Stimulated activated CD8-positive, alpha-beta memory T cell treated with anti-CD3 and anti-CD28 coated beads, Interleukin-7, amount 100 ng/mL, for 24 hours (primary cell): Measurements from ENCODE around the gene TSPEAR.

Experiments
- DNase-seq: peaks from one replicate; pipeline ENCODE4 v3.0.0-alpha.2; 2020; ENCODE audit warnings: low read depth

TSPEAR gene

DNA sequence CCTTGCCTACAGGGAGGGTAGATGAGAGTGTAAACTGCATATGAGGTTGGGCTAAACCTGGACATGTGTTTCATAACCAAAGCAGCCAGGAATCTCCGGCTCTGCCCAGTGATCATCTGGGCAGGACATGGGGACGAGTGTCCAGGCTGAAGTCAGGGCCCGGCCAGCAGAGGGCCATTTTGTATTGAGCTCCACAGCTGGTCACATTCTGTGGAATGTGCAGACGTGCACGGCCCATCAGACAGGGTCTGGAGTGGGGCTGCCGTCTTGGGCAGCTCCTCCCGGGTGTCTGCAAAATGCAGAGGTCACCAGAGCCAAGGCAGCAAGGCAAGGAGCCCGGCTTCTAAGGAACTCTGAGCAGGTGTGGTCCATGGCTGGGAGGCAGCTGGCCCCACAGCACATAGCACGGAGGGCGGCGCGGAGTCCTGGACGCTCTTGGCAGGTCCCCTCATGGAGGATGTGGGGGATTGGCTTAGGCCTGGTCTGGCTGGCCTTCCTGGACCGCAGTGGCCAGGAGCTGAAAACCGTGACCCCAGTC is 249.8 kb downstream of the TSPEAR start:
- no peak for DNase-seq

DNA sequence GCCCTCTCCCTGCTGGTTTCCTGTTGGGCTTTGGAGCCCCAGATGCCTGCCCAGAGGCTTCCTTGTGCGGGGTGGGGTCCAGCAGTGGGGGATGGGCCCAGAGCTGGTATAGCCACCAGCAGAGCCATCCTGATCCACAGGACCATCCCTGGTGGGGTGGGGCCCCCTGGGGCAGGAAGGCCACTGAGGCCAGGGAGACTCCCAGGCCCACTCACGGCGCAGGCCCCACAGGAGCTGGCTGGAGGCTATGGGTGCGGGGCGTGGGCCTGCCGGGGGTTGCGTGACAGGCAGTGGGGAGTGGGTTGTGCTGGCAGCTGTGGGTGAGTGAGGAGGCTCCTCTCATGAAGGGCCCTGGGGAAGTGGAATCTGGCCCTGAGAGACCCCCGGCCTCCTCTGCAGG is 250.4 kb downstream of the TSPEAR start:
- DNase-seq = no peak

DNA sequence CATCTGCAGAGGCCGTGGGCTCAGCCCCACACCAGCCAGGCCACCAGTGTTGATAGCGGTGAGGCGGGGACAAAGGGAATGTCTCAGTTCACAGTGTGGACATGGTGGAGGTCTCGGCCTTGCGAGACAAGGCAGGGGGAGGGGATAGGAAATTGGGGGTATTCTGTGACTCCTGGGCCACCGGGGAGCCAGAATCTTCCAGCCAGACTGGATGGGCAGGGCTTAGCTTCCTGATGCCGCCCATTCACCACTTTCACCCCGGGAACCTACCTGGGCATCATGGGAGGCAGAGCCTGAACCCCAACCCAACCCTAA is 251.0 kb downstream of the TSPEAR start:
- DNase-seq = no peak

DNA sequence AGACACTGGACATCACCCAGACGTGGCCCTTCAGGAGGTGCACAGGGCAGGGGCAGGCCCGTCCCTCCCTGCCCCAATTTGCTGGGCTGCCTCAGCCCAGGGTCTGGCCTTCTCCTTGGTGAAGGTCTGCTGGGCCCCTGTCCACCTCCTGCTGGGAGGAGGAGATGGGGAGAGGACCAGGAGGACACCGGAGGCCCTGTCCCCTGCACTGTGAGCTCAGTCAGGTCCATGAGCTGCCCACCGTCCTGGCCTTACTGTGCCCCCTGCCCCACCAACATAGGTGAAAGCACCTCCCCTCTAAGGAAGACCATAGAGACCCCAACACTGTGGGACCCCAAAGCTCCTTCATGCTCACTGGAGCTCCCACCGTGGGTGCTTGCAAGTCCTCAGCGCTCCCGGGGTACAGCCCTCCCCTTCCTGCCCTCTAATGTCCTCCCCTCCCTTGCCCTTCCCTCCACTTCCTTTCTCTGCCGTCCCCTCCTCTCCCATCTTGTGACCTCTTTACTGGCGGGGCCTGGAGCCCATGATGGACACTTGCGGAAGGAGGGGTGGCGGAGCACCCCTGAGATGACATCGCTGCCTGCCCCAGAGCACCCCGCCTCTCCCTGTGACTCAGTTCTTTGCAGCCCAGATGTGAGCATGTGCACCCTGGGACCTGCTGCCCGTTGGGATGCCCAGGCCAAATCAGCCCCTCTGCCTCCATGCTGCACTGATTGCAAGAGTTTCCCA is 251.5 kb downstream of the TSPEAR start:
- DNase-seq = no peak

DNA sequence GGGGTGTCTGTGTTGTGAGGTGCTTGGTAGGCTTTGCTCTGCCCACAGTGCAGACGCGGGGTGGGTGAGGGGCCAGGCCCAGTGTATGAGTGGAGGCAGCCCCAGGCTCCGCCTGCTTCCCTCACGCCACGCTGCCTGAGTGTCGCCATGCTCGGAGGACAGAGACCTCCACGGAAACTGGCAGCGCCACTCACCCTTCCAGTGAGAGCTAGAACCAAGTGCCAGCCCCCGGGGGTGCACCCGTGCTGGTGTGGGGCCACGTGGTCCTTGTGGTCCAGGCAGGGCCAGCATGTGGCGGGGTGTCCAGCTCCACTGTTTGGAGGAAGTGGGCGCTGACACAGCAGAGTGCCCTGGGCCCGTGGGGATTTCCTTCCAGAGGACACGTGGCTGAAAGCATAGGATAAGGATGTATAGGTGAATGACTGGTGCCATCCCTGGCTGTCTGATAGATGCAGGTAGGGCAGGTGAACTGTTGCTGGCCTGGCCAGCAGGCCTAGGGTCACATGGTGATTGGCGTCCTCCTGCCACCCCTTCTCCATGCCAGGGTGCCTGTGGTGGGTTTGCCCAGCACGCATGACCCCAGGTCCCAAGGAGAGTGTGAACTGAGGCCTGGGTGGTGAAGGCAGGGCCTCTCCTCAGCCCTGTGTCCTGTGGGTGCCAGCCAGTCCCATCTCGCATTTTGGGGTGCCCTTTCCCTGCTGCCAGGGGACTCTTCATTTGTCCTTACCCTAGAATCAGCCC is 252.2 kb downstream of the TSPEAR start:
- no peak for DNase-seq

DNA sequence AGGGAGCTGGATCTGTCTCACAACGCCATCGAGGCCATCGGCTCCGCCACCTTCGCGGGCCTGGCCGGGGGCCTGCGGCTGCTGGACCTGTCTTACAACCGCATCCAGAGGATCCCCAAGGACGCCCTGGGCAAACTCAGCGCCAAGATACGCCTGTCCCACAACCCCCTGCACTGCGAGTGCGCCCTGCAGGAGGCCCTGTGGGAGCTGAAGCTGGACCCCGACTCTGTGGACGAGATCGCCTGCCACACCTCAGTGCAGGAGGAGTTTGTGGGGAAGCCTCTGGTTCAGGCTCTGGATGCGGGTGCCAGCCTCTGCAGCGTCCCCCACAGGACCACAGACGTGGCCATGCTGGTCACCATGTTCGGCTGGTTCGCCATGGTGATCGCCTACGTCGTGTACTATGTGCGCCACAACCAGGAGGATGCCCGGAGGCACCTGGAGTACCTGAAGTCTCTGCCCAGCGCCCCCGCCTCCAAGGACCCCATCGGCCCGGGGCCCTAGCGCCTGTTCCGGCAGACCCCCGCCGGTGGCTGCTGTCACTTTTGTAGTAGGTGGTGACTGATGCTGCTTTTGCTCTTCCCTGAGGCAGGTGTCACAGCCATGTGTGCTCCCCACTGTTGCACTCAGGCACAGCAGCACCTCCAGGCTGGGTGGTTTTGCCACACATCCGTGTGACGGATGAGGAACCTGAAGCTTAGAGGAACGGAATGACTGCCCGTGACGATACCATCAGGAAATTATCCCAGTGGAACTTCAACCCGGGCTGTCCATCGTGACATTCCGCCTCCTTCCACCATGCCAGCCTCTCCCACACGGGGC is 254.2 kb downstream of the TSPEAR start:
- DNase-seq = no peak

DNA sequence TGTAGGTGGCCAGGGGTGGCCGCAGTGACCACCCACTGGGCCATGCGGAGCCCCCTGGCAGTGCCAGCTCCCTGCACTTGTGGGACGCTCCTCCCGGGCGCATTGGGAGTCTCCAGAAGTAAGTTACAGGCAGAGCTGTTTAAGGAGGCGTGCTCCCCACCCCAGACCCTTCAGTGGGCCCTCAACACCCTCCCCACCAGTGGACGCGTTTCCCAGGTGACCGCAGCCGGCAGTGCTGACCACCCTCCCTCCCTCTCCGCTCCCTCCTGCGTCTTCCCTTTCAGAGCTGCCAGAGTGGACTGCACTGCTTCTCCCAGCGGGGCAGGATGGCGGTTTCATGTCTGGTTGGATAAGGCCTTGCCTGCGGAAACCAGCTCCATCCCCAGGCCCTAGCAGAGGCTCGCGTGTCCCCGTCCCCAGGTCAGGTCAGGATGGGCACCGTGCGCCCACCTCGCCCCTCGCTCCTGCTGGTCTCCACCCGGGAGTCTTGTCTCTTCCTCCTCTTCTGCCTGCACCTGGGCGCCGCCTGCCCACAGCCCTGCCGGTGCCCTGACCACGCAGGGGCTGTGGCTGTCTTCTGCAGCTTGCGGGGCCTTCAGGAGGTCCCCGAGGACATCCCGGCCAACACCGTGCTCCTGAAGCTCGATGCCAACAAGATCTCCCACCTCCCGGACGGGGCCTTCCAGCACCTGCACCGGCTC is 255.0 kb downstream of the TSPEAR start:
- DNase-seq = no peak

DNA sequence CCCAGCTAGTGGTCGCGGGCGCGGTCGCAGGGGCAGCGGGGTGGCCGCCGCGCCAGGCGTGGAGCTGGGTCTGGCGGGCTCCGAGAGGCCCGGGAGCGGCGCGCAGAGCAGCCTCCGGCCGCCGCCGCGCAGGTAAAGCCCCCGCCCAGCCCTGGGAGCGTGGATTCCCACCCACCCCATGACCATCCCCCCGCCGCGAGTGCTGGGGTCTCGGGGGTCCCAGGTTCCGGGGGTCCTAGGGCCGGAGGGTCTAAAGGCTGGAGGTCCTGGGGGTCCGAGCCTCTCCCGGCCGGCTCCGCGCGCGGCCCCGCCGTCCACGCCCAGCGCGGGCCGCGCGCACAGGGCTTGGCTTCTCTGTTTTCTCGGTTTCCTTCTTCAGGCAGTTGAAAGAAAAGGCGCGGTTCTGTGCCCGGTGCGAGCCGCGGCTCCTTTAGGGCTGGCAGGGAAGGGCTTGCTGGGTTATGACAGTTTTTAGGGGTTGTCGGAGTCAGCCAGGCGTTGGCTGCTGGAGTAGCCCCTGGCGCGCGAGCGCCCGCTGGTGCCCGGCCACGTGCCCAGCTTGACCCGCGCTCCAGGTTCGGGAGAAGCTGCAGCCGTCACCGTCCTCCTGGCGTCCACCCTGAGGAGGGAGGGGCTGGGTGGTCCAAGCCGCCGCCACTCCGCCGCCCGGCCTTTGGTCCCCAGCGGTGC is 255.7 kb downstream of the TSPEAR start:
- DNase-seq = no peak

DNA sequence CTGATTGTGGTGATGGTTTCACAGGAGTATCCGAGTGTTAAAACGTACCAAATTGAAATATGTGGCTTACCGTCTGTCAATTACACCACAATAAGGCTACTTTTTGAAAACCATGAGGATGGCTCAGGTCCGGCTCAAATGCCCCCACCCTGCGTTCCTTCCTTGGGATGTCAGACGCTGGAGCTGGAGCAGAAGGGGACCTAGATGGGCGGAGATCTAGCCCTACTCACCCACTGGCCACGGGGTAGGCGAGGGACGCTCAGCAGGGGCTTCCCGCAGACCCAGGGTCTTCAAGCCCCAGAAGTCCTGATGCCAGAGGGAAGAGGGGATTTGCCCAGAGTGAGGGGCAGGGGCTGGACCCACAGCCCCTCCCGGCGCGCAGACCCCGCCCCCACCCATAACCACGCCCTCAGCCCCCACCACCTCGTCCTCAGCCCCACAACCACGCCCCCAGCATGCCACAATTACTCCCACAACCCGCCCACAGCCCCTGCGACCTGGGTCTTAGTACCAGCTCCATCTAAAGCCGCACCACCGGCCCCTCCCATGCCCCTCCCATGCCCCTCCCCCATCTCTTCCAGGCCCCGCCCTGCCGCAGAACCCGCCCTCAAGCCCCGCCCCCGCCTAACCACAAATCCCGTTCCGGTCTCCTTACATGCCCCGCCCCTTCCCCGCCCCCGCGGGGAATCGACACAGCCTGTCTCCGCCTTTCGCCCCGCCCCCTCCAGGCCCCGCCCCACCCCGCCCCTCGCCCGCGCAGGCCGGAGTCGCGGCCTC is 256.4 kb downstream of the TSPEAR start, which contains the start of gene LRRC3:
Gene LRRC3 (plus strand): TSS at position 764 of the 777 bp plus-strand sequence. CDS start 1,135 bp downstream, outside the sequence.
- peak; percentile 59 for DNase-seq

DNA sequence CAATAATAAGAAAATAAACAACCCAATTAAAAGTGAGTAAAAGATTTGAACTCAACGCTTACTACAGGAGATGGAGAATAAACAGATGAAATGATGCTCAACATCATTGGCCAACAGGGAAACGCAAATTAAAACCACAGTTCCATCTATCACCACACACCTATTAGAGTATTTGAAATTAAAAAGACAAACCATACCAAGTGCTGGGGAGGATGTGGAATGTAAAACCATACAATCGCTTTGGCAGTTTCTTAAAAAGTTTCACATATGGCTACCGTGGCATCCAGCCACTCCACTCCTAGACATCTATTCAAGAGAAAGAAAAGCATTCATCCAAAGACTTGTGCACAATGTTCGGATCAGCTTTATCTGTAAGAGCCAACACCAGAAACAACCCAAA is 257.3 kb downstream of the TSPEAR start:
- no peak for DNase-seq

DNA sequence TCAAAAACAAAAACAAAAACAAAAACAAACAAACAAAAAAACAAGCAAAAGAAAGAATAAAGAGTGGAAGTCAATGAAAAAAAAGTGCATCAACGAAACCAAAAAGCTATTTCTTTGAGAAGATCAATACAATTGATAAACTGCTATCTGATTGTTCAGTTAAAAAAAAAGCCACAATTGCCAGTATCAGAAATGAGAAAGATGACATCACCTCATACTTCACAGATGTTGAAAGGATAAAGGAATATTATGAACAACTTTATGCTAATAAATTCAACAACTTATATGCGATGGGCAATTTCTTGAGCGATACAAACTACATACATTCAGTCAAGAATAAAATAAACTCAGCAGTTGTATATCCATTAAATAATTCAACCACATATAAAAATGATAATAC is 258.3 kb downstream of the TSPEAR start:
- no peak for DNase-seq

DNA sequence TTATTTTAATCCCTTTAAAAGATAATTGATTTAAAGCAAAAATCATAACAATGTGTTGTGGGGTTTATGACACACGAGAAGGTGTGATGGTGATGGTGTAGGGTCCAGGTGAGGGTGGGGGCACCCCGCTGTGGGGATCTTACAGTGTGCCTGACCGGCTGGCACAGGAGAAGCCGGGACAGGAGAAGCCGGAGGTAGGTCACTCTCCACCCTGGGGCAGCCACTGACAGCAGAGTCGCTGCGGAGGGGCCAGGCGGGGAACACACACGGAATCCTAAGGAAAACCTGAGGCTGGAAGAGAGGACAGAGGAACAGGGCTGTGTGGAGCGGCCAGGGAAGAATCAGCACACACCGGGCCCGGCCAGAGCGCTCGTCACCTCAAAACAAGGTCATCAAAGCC is 260.4 kb downstream of the TSPEAR start:
- no peak for DNase-seq

DNA sequence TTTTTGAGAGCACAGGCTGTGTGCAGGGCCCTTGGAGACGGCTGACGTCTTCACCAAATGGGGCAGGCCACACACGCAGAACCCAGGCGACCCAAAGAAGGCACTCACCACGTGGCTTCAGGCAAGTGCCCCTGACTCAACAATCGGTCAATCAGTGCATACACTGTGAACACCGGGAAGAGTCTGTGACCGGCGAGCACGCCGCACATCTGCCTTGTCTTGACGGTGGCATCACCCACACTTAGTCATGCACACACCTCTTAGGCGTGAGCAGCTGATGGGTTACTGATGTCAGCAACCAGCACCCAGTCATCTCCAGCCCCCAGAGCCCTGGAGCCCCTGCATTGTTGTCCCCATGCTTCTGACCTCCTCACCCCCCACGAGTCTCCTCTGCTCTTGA is 261.0 kb downstream of the TSPEAR start:
- DNase-seq = no peak

DNA sequence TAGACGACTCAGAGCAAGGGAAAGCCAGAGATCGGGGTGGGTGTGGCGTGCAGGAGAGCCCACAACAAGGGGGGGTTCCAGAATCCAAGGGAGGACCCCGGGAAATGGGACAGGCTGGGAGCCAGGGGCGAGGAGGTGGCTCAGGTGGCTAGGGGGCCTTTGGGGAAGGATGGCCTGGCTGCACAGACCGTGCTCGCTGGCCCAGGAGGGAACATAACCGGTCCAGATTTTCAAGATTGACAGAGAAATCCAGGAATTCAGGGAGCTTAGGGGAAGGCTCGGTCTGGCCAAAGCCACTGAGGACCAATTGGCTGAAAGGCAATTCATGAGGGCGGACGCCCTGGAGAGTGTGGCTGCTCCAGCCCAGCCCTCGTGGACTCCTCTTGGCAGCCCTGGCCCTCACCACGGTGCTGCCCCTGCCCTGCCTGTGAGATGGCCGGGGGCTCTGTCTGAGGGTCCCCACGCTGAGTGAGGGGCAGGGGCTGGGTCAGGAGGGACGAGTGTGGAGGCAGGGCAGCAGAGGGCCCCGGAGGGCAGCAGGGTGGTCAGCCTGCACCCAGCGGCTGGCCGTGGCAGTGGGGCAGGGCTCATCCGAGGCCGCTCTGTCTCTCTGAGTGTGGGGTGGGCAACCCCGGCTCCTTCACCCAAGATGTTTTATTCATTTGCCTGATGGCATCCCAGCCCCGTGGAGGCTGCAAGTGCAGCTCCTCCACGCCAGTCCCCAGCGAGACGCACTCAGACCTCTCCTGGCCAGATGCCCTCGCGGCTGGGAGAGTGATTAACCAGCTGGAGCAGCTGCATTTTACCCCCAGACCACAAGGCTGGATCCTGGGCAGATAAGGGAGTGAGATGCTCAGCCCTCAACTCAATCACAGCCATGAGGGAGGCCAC is 261.7 kb downstream of the TSPEAR start:
- DNase-seq = no peak

DNA sequence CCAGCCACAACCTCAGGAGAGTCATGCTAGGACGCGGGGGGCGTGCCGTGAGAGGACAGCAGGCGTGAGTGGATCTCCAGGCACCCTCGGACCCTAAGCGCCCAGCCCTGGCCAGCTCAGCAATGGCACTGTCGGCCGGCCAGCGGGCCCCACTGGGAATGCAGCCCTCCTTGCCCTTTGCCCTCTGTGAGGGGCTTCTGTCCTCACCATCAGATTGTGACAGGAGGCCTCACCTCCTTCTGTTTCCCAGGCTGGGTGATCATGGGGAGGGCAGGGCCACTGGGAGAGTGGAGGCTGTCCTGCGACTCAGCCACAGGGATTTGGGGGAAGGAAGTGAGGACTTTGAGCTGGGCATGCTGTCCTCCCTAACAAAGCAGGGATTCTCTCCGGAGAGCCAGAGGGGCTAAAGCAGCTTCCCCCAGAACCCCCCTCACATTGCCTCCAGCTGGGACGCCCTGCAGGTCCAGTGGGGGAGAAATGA is 262.7 kb downstream of the TSPEAR start:
- DNase-seq = no peak
